G401.6 (cell line): Measurements from ENCODE around the gene PHACTR3.

ENCODE experiments used
- FAIRE-seq: peaks from 2 replicates; lab custom pipeline; 2012; peaks lifted over from hg19 to GRCh38; lab: Jason Lieb, UNC

The PHACTR3 gene

GRCh38 chr20:59753836-59754235 lies 149.5 kb downstream of the PHACTR3 start:
- no peak for FAIRE-seq

- FAIRE-seq, result no peak
Observed at GRCh38 chr20:59754551-59754950, 150.2 kb downstream of the PHACTR3 start.

GRCh38 chr20:59756241-59756640 lies 151.9 kb downstream of the PHACTR3 start:
- FAIRE-seq, result no peak

GRCh38 chr20:59764037-59764436 lies 159.7 kb downstream of the PHACTR3 start:
- FAIRE-seq, result no peak

- no peak for FAIRE-seq
Observed at GRCh38 chr20:59765599-59766177, 161.3 kb downstream of the PHACTR3 start.

GRCh38 chr20:59767656-59768055 lies 163.3 kb downstream of the PHACTR3 start:
- FAIRE-seq, result no peak

- no peak for FAIRE-seq
Observed at GRCh38 chr20:59770270-59770669, 165.9 kb downstream of the PHACTR3 start.

- no peak for FAIRE-seq
Observed at GRCh38 chr20:59770851-59771250, 166.5 kb downstream of the PHACTR3 start.

GRCh38 chr20:59771506-59772372 lies 167.4 kb downstream of the PHACTR3 start:
- no peak for FAIRE-seq

- no peak for FAIRE-seq
Observed at GRCh38 chr20:59772373-59772705, 168.0 kb downstream of the PHACTR3 start.

GRCh38 chr20:59772931-59773913 lies 168.9 kb downstream of the PHACTR3 start:
- no peak for FAIRE-seq

- no peak for FAIRE-seq
Observed at GRCh38 chr20:59774204-59774641, 169.9 kb downstream of the PHACTR3 start.

GRCh38 chr20:59774921-59775686 lies 170.8 kb downstream of the PHACTR3 start:
- FAIRE-seq, result no peak

- FAIRE-seq, result no peak
Observed at GRCh38 chr20:59775687-59776055, 171.3 kb downstream of the PHACTR3 start.

- no peak for FAIRE-seq
Observed at GRCh38 chr20:59776059-59776603, 171.8 kb downstream of the PHACTR3 start.

GRCh38 chr20:59776626-59777330 lies 172.4 kb downstream of the PHACTR3 start:
- FAIRE-seq, result no peak

- FAIRE-seq, result no peak
Observed at GRCh38 chr20:59777331-59777725, 173.0 kb downstream of the PHACTR3 start.

- FAIRE-seq, result no peak
Observed at GRCh38 chr20:59777814-59778575, 173.7 kb downstream of the PHACTR3 start.

GRCh38 chr20:59778615-59779200 lies 174.4 kb downstream of the PHACTR3 start:
- no peak for FAIRE-seq
